Stimulated activated naive CD4-positive, alpha-beta T cell (primary cell): ENCODE data around the gene TPSB2.
"Not testable (repeated sequence)": the region's sequence is repeated elsewhere in the genome, so short reads cannot be mapped to it uniquely, and the experiment has no call there.

Source experiments
- DNase-seq, 6 experiments: peaks; one replicate each; lab custom pipeline; 2025; lab: John Stamatoyannopoulos, UW

Gene TPSB2

DNA sequence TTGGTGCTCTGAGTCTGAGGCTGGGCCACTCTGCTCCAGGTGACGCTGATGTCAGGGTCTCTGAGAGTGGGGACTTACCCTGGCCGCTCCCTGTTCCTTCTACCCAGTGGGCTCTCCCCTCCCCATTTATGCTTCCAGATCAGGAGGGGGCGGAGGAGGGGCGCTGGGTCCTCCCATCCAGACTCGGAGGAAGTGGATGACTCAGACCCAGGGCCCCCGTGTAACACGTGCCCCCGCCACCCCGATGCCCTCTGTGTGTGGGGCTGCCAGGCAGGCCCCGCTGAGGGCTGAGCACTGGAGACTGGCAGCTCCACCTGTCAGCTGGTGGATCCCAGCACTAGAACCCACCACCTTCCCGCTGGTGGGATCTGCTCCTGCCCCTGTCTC is at the start of gene TPSB2:
TSS of gene TPSB2 (minus strand) at position 101 of the 387 bp plus-strand sequence. CDS start 233 bp downstream, outside the sequence.
- DNase-seq: not testable (repeated sequence)

DNA sequence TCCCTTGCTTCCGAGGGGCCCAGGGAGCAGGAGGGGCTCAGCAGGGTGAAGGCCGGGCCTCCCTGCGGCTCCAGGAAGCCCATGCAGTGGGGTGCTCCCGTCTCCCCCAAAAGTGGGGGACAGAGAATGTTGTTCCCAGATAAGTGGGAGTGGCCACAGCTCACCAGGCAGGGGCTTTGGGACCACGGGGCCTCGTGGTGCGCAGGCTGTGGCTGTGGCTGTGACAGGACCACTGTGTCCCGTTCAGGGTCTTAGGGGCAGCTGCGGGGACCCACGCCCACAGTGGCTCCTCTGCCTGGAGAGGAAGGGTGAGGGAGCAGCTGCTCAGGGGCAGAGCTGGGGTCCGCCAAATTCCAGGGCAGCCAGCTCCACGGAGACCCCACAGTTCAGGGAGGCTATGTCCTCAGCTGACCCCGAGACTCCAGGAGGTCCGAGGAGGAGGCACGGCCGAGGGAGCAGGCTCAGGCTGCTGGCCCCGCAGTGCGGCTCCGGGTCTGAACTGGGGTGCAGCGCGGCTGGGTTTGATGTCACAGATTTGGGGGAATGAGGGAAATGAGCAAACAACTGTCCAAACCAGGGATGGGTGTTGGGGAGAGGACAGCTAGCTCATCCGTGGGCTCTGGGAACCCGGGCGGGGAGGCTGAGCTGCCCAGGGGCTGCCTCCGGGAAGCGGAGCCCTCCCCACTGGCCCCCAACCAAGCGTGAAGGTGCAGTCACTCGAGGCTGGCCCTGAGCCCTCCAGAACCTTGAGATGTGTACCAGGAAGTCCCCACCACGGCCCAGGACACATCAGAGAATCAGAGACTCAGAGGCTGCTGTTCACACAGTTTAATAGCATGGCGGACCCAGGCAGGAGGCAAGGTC is 49.3 kb upstream of the TPSB2 start:
- no peak for DNase-seq

DNA sequence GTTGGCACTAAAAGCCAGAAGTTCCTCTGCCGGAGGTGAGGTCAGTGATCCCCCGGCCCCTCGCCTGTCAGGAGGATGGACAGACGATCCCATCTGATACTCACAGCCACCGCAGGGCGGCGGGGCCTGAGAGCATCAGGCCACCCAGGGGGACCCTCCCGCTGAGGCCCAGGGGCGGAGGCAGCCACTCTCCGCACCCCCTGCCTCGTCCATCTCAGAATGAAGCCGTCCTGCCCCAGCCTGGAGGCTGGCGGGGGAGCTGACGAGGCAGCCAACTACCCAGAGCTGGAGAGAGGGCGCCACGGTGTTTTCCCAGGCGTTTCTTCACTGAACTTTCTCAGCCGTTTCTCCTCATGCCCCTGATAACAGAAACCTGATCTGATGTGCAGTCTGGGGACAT is 48.5 kb upstream of the TPSB2 start:
- no peak for DNase-seq

DNA sequence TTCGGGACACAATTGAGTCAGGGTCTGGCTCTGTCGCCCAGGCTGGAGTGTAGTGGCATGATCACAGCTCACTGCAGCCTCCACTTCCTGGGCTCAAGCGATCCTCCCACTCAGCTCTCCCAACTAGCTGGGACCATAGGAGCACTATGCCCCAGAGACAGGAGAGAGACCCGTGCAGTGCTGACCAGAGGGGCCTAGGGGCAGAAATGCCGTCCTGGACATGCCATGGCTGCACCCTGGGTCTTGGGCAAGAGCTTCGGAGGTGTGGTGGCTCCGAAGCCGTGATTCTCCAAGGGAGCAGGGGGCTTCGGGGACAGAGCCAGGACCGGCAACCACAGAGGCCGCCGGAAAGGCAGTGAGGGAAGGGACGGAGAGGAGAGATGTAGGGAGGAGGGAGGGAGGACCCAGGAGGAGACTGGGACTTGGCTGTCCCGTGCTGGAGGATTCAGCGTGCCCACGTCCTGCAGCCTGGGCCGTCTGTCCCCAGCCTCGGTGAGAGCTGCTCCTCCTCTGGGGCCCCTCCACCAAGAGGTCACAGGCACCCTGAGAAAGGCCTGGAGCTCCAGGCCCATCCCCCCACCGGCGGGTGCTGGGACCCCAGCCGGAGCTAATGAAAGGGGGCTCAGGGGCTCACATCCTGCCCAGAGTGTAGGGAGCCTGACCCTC is 47.8 kb upstream of the TPSB2 start:
- DNase-seq: no peak

DNA sequence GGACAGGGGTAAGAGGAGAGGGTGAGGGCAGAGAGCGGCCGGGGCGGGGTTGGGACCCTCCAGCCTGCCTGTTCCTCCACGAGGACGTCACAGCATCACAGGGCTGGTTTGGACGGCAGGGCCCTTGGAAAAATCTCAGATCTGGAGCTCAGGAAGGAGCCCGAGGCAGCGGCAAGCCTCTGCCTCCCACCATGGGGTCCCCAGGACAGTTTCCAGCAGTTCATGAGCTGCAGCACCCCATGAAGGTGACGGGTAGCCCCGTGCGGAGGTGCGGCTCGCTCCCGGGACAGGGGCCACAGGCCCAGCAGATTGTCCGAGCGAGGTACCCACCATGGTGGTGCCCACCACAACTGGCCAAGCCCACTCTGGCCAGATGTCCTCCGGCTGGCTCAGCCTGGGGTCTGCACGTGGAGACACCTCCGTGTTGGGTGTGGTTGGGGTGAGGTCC is 47.2 kb upstream of the TPSB2 start:
- no peak for DNase-seq

DNA sequence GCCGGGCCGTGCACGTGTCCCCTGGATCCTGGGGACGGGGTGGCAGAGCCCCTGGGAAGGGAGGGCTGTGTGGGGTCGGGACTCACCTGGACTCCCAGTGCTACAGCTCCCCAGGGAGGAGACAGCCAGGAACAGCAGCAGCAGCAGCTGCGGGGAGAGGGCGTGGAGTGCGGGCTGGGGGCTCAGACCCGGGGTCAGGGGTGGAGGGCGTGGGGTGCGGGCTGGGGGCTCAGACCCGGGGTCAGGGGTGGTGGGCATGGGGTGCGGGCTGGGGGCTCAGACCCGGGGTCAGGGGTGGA is 46.5 kb upstream of the TPSB2 start:
- no peak for DNase-seq

DNA sequence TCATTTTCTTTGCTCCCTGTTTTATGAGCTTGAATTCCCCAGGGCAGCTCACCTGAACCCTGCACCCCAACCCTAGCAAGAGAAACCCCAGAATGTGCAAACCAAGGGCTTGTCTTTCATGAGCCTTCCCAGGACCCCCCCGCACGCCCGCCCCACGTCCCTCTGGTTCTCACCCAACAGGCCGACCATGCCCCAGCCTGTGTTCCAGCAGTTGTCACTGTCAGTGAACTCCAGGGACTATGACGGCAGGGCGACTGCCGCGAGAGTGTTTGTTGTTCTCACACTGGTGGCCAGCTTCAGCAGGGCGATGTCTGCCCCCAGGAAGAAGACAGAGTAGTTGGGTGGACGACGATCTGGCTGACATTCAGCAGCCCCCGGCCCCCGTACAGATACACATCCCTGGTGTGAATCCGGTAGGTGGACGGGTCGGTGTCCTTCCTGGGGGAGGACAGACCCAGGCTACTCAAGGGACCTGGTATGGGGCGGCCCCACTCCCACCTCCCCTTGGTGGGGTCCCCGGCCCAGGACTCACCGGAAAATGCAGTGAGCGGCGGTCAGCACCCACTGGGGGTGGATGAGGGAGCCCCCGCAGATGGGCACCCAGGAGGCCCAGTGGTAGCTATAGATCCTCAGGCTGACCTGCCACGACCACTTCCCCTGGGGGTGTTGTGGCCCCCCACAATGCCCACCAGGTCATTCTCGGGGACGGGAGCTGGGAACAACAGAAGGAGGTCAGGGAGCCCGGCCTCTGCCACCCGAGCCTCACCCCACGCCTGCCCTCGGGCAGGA is 46.0 kb upstream of the TPSB2 start:
- no peak for DNase-seq

DNA sequence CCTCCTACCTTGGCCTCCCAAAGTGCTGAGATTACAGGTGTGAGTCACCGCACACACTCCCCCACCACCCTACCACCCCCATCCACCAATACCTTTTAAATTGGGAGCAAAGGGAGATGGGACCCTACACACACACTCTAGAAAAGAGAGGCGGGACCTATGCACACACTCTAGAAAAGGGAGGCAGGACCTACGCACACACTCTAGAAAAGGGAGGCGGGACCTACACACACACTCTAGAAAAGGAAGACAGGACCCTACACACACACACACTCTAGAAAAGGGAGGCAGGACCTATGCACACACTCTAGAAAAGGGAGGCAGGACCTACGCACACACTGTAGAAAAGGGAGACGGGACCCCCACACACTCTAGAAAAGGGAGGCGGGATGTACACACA is 44.8 kb upstream of the TPSB2 start:
- DNase-seq: no peak

DNA sequence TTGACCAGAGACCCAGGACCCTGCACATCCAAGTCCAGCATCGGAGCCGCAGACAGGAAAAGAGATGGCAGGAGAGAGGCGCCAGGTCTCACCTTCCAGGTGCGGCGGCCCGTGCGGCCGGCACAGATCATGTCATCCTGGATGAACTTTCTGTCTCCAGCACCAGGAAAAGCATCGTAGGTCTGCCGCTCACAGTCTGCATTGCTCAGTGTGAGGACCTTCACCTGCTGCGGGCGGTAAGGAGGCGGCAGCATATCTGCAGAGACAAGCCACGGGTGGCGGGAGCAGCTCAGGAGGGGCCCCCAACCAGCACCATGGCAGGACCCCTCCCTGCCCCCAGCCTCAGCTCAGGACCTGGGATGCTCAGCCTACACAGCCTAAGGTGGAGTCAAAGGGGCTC is 43.8 kb upstream of the TPSB2 start:
- DNase-seq: no peak

DNA sequence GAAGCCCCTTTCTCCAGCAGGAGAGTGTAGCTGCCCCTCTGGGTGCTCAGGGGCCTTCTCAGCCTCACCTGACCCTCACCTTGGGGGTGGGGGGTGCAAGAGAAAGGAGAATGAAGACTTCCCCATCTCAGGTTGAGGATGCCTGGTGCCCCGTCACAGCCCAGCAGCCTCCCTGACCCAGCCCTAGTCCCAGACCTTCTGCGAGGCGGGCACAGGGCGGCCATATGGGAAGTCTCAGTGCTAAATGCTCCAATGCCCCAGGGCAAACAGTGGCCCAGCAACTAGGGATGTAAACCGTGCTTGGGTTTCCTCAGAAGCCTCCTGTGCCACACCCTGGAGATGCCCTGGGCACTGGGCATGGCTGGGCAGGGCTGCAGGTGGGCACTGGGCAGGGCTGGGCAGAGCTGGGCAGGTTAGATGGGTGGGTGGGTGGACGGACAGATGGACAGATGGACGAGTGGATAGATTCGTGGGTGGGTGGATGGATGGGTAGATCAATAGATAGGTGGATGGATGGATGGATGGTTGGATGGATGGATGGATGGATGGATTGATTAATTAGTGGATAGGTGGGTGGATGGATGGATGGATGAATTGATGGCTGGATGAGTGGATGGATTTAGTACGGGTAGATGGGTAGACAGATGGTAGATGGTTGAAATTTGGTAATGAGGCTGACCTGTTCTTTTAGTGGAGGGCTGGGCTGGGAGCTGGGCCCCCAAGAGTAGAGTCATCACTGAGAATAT is 42.6 kb upstream of the TPSB2 start:
- no peak for DNase-seq

DNA sequence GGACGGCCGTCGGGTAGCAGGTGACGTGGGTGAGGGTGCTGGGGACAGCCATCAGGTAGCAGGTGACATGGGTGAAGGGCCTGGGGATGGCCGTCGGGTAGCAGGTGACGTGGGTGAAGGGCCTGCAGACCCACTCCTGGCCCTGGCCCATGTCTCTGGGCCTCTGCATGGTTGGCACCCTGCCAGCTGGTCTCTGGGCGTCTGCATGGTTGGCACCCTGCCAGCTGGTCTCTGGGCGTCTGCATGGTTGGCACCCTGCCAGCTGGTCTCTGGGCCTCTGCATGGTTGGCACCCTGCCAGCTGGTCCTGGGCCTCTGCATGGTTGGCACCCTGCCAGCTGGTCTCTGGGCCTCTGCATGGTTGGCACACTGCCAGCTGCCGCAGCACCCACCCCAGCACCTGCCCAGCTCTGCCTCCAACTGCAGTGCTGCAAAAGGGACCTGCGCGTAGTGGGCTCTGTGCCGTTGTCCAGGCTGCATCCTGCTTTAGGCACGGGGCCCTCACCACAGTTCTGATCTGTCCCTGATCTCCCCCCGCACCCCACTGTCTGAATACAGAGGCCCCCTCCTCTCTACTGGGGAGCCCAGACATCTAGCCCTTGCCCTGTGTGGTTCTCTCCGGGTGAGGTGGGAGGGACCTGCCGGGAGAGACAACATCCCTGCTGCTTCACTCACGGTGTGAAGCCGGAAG is 41.9 kb upstream of the TPSB2 start:
- not testable (repeated sequence) for DNase-seq

DNA sequence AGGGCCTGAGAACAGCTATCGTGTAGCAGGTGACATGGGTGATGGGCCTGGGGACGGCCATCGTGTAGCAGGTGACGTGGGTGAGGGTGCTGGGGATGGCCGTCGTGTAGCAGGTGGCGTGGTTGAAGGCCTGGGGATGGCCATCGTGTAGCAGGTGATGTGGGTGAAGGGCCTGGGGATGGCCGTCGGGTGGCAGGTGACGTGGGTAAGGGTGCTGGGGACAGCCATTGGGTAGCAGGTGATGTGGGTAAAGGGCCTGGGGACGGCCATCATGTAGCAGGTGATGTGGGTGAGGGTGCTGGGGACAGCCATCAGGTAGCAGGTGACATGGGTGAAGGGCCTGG is 41.4 kb upstream of the TPSB2 start:
- no peak for DNase-seq

DNA sequence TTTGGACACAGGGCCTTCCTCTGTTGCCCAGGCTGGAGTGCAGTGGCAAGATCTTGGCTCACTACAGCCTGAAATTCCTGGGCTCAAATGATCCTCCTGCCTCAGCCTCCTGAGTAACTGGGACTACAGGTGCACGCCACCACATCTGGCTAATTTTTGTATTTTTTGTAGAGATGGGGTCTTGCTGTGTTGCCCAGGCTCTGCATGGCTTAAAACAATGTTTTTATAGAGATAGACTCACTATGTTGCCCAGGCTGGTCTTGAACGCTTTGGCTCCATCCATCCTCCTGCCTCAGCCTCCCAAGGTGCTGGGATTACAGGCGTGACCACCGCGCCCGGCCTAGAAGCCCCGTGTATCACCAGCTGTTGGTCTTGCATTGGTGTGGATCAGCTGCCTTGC is 39.4 kb upstream of the TPSB2 start:
- DNase-seq: not testable (repeated sequence)

DNA sequence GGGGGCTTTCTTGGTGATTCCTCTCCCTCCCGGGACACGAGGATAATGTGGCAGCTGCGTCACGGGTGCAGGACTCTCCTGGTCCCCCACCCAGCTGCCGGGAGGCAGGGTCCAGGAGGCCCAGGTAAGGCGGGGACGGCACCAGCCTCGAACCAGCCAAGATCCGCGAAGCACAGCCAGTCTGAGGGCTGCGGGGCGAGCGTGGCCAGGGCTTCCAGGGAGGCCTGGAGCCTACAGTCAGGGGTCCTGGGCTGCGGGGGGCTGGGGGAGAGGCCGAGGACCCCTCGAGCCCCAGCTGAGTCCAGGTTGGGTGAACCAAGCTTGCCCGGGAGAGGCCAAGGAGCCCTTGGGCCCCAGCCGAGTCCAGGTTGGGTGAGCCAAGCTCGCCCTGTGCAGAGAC is 35.8 kb upstream of the TPSB2 start:
- DNase-seq: no peak

DNA sequence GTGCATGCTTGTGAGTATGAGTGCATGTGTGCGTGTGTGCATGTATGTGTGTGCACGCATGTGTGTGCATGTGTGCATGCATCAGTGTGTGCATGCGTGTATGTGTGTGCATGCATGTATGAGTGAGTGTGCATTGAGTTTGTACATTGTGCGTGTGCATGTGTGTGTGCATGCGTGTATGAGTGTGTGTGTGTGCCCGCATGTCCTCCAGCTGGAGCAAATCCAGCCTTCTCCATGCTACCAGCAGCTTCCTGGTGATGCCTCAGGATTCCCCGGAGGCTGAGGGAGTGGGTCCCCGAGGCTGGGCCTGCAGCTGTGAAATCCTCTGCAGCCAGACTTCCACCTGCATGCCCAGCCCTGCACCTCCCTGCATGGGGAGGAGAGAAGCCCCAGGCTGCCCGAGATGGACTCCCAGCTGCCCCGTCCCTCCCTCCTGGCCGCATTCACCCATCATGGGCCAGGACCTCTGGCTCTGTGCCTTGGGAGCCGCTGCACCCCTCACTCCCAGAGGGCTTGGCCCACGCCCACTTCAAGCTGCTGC is 35.2 kb upstream of the TPSB2 start:
- DNase-seq: no peak

DNA sequence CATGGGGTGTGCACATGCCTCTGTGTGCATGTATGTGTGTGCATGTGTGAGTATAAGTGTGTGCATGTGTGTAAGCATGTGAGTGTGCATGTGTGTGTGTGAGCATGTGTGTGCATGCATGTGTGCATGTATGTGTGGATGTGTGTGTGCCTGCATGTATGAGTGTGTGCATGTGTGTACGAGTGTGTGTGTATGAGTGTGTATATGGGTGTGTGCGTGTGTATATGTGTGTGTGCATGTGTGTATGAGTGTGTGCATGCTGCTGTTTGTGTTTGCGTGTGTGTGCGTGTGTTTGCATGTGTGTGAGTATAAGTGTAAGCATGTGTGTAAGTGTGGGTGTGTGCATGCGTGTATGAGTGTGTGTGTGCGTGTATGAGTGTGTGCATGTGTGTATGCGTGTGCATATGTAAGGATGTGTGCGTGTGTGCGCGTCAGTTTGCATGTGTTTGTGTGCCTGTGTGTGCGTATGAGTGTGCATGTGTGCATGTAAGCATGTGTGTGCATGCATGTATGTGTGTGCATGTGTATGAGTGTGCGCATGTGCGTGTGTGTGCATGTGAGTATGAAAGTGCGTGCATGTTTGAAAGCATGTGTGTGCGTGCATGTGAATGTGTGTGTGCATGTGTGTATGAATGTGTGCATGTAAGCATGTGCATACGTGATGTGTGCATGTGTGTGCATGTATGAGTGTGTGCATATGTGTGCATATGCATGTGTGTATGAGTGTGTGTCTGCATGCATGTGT is 34.5 kb upstream of the TPSB2 start:
- no peak for DNase-seq

DNA sequence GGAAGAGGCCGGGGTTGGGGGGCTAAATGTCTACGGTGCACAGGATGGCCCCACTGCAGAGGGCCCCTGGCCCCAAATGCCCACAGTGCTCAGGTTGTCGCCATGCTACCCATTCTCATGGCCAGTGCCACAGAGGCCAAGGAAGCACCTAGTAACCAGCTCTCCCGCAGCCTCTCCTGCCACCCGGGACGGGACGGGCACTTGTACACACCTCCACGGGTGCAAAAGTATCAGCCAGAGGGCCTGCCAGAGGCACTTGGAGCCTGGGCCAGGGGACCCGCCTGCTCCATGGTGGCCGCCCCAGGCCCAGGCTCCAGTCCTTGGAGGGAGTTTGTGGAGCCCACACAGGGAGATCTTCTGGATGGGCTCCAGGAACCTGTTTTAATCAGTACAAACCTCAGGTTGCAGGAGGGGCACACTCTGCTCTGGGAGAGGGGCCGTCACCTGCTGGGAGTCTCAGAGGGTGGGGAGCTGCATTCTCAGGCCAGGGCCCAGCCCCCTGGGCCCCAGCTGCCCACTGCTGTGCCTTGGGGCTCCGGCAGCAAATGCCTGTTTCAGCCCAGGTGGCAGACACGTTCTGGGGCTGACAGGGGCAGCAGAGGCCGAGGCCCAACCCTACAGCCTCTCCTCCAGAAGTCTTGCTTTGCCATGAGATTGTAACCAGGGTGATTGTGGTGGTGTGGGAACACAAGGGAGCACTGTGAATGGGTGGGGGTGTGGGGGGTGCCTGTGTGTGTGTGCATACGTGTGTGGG is 33.8 kb upstream of the TPSB2 start:
- no peak for DNase-seq

DNA sequence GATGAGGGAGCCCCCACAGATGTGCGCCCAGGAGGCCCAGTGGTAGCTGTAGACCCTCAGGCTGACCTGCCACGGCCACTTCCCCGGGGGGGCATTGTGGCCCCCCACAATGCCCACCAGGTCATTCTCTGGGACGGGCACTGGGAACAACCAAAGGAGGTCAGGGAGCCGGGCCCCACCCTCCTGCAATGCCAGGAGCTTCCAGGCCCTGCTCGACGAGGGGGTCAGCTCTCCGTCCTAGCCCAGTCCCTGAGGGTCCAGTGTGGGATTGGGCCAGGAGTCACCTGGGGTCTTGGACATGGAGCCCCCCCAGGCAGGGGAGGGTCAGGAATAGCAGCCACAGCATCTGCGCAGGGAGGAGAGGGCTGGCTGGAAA is 32.9 kb upstream of the TPSB2 start:
- no peak for DNase-seq

DNA sequence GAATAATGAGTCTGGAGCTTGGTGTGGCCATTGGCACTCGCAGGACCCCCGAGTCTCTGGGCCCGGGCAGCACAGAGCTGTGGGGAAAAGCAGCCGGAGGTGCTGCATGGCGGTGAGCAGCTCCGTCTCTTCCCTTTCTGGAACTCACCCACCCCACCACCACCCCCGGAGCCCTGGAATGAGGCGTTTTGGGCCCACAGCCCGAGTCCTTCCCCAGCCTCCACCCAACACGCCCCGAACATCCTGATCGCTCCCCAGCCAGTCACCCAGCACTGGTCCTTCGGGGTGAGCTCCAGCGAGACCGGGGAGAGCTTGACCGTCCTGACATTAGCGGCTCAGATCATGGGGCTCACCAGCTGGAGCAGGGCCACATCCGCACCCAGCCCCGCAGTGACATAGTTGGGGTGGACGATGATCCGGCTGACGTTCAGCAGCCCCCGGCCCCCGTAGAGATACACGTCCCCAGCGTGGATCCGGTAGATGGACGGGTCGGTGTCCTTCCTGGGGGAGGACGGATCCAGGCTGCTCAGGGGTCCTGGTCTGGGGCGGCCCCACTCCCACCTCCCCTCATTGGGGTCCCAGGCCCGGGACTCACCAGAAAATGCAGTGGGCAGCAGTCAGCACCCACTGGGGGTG is 32.3 kb upstream of the TPSB2 start:
- no peak for DNase-seq
